ENCODE results near the gene OSTN. TPM values are rescaled to one million over a fixed set of nuclear protein-coding genes. Genes with fewer than 3 reads are reported as not detected.
"Not testable (repeated sequence)": the region's sequence is repeated elsewhere in the genome, so short reads cannot be mapped to it uniquely, and the experiment has no call there.

The OSTN gene
- total RNA-seq, 5 donors from 2014 or later (not counting 1 experiment from before 2014, with no cell fraction given) = not detected

DNA sequence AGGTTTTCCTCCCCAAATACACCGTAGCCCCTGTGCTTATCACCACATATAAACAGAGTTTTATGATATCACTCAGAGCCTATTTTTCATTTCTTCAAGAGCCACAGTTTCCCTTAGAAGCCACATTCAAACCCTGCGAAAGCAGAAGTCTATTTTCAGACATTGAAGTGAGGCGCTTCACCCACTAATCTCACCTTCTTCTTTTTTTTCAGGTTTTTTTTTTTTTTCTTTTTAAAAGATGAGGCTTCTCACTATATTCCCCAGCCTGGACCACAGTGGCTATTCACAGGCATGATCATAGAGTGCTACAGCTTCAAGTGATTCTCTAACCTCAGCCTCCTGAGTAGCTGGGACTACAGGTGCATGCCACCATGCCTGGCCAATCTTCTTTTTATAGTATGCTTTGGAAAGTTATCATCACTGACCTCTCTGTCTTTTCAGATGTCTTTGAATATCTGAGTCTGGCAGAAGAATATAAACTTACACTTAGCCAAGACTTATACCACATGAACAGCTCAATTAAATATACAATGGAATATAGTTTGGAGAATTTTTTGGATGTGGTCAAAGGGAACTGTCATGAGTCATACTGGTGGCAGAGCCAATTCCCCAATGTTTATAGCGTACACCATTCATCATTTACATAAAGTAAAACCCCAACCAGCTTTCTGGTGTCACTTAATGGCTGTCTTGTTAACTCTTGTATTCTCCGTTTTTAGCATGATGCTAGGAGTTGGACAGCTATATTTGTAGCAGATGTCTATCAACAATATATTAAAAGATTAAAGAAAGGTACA, 70.4 kb downstream of the OSTN start:
- Mint-ChIP-seq H3K27ac (no peak overlapping the region), H3K36me3 (no peaks in the 10 kb centered on the region)
- CTCF ChIA-PET = no interaction called here

DNA sequence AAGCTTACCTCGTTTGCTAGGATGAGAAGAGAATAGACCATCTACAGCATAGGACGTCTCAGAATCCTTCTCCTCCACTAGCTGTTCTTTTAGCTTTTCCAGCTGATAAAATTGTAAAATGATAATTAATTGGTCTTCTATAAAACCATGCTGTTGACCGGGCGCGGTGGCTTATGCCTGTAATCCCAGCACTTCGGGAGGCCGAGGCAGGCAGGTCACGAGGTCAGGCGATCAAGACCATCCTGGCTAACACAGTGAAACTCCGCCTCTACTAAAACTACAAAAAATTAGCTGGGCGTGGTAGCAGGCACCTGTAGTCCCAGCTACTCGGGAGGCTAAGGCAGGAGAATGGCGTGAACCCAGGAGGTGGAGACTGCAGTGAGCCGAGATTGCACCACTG, 76.2 kb downstream of the OSTN start:
- H3K9me3 Mint-ChIP-seq; H3K27ac ChIP-seq (ENCODE audit: low read length); H3K4me1 ChIP-seq (ENCODE audit: control insufficient read depth in 1 of 2, extremely low read depth in 1 of 2, insufficient read depth in 2 of 2, low read length in 2 of 2); H3K4me3 Mint-ChIP-seq; H3K9me3 ChIP-seq; H3K36me3 ChIP-seq (ENCODE audit: control insufficient read depth in 2 of 2, extremely low read depth in 1 of 2, insufficient read depth in 1 of 2, low read length in 1 of 2); DNase-seq; H3K27me3 Mint-ChIP-seq; ATAC-seq (replicated peaks in 1 of 4); H3K36me3 Mint-ChIP-seq; H3K4me3 ChIP-seq (ENCODE audit: control insufficient read depth in 1 of 2, extremely low read depth in 1 of 2, low read length in 1 of 2); H3K4me1 Mint-ChIP-seq; H3K27me3 ChIP-seq (replicated peaks in 1 of 2; ENCODE audit: control insufficient read depth in 2 of 2, extremely low read depth in 1 of 2, insufficient read depth in 2 of 2, low read length in 1 of 2); CTCF ChIA-PET; POLR2A ChIA-PET; H3K27ac Mint-ChIP-seq: not testable (repeated sequence)
- 82% methylated on average over 8 of the region's 14 CpGs for WGBS (ENCODE audit: insufficient coverage)

More for the DNA sequence above, 70.4 kb downstream of the OSTN start:
- Mint-ChIP-seq H3K4me1 (no peaks in the 10 kb centered on the region), H3K4me3 (no peak overlapping the region), H3K27me3 (no peaks in the 10 kb centered on the region), H3K9me3 (no peaks in the 10 kb centered on the region)
- Histone ChIP-seq H3K27me3 (replicated peaks in 1 of 2; ENCODE audit: control insufficient read depth in 2 of 2, extremely low read depth in 1 of 2, insufficient read depth in 2 of 2, low read length in 1 of 2) (no peaks in the 10 kb centered on the region), H3K36me3 (ENCODE audit: control insufficient read depth in 2 of 2, extremely low read depth in 1 of 2, insufficient read depth in 1 of 2, low read length in 1 of 2) (no peaks in the 10 kb centered on the region), H3K27ac (ENCODE audit: low read length) (no peak overlapping the region), H3K4me3 (ENCODE audit: control insufficient read depth in 1 of 2, extremely low read depth in 1 of 2, low read length in 1 of 2) (no peak overlapping the region), H3K4me1 (ENCODE audit: control insufficient read depth in 1 of 2, extremely low read depth in 1 of 2, insufficient read depth in 2 of 2, low read length in 2 of 2) (no peaks in the 10 kb centered on the region), H3K9me3 (no peaks in the 10 kb centered on the region)
- DNase-seq (no peak), ATAC-seq (replicated peaks in 1 of 4) (no peak)
- POLR2A ChIA-PET = no interaction called here
- WGBS (ENCODE audit: insufficient coverage) = 57% methylated on average over 2 of the region's 5 CpGs

DNA sequence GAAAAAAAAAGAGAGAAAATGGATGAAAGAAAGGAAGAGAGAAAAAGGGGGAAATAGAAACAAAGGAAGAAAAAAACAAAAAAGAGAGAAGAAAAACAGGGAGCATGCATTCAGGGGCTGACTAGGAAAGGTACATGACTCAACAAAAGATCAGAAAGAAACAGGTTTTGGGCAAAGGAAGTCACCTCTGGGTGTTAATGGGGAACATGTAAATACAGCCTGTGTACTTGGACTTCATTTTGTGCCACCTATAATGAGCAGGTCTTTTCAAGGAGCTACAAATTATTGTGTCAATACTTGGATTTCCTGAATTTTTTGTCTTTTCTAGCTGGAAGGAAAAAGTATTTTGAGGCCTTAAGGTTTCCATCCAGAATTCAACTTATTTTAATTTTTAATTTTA, 76.7 kb downstream of the OSTN start:
- Histone ChIP-seq H3K9me3 (no peaks in the 10 kb centered on the region), H3K27me3 (replicated peaks in 1 of 2; ENCODE audit: control insufficient read depth in 2 of 2, extremely low read depth in 1 of 2, insufficient read depth in 2 of 2, low read length in 1 of 2) (no peaks in the 10 kb centered on the region), H3K4me3 (ENCODE audit: control insufficient read depth in 1 of 2, extremely low read depth in 1 of 2, low read length in 1 of 2) (no peak overlapping the region), H3K27ac (ENCODE audit: low read length) (no peak overlapping the region), H3K36me3 (ENCODE audit: control insufficient read depth in 2 of 2, extremely low read depth in 1 of 2, insufficient read depth in 1 of 2, low read length in 1 of 2) (no peaks in the 10 kb centered on the region), H3K4me1 (ENCODE audit: control insufficient read depth in 1 of 2, extremely low read depth in 1 of 2, insufficient read depth in 2 of 2, low read length in 2 of 2) (no peaks in the 10 kb centered on the region)
- no peaks in the 10 kb centered on the region for H3K36me3 Mint-ChIP-seq
- no peaks in the 10 kb centered on the region for H3K9me3 Mint-ChIP-seq
- no peaks in the 10 kb centered on the region for H3K27me3 Mint-ChIP-seq
- DNase-seq (no peak), ATAC-seq (replicated peaks in 1 of 4) (no peak)
- H3K27ac Mint-ChIP-seq = no peak overlapping the region
- ChIA-PET POLR2A (no interaction called here), CTCF (no interaction called here)
- H3K4me3 Mint-ChIP-seq = no peak overlapping the region
- no peaks in the 10 kb centered on the region for H3K4me1 Mint-ChIP-seq

DNA sequence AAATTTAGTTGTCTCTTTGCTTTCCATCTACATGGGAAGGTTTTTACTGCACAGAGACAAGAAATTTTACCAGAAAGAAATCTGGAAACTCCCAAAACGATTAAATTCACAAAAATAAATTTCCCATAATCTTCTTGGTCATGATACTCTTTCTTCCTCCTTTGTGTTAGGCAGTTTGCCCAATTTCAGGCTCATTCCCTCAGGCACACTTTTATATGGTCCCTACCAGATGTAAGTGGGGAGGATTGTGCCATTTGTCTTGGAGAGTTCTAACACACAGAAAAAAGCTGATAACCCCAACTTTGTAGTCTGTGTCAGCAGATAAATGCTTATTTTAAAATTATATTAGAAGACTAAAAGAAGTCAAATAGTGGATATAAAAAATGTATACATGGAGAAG, 81.1 kb downstream of the OSTN start:
- Mint-ChIP-seq H3K4me1 (no peaks in the 10 kb centered on the region), H3K27me3 (no peaks in the 10 kb centered on the region), H3K9me3 (peaks cover 0 to 1% (median under 1%) of the 10 kb centered on the region in 3 donors), H3K4me3 (no peak overlapping the region), H3K36me3 (no peaks in the 10 kb centered on the region), H3K27ac (no peak overlapping the region)
- H3K4me3 ChIP-seq (ENCODE audit: control insufficient read depth in 1 of 2, extremely low read depth in 1 of 2, low read length in 1 of 2) = no peak overlapping the region
- WGBS (ENCODE audit: insufficient coverage) = no CpG with 5 or more reads among the region's 1 CpG
- DNase-seq (no peak), ATAC-seq (replicated peaks in 1 of 4) (no peak)
- H3K27me3 ChIP-seq (replicated peaks in 1 of 2; ENCODE audit: control insufficient read depth in 2 of 2, extremely low read depth in 1 of 2, insufficient read depth in 2 of 2, low read length in 1 of 2) = no peaks in the 10 kb centered on the region
- POLR2A ChIA-PET = no interaction called here
- no peak overlapping the region for H3K27ac ChIP-seq (ENCODE audit: low read length)
- CTCF ChIA-PET = no interaction called here
- no peaks in the 10 kb centered on the region for H3K9me3 ChIP-seq
- no peaks in the 10 kb centered on the region for H3K36me3 ChIP-seq (ENCODE audit: control insufficient read depth in 2 of 2, extremely low read depth in 1 of 2, insufficient read depth in 1 of 2, low read length in 1 of 2)
- H3K4me1 ChIP-seq (ENCODE audit: control insufficient read depth in 1 of 2, extremely low read depth in 1 of 2, insufficient read depth in 2 of 2, low read length in 2 of 2) = no peaks in the 10 kb centered on the region

DNA sequence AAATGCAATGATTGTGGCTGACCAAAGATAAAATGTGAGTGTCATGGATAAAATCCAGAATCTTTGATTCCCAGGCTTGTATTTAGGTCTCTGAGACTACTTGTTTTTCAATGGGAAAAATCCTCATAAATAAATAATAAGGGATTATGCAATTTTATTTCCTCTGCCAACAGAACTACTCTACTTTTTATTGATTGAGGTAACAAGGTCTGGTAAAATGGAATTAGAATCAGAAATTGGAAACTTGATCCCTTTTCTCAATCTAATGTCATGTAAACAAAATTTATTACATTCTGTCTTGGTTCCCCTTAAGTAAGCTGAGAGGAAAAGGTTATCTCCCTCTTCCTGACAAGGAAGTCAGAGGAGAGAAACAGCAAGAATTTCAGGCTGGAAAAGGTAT, 81.8 kb downstream of the OSTN start:
- H3K4me1 ChIP-seq (ENCODE audit: control insufficient read depth in 1 of 2, extremely low read depth in 1 of 2, insufficient read depth in 2 of 2, low read length in 2 of 2) = no peaks in the 10 kb centered on the region
- CTCF ChIA-PET = interaction anchor here in 1 of 2 donors (0.8 kb wide), 1 partner anchor 64 kb away, joined by 3 read pairs; no protein-coding TSS in a partner anchor
- Mint-ChIP-seq H3K4me1 (no peaks in the 10 kb centered on the region), H3K27me3 (no peaks in the 10 kb centered on the region), H3K27ac (no peak overlapping the region), H3K36me3 (no peaks in the 10 kb centered on the region), H3K4me3 (no peak overlapping the region), H3K9me3 (peaks cover 0 to 3% (median 2%) of the 10 kb centered on the region in 3 donors)
- H3K4me3 ChIP-seq (ENCODE audit: control insufficient read depth in 1 of 2, extremely low read depth in 1 of 2, low read length in 1 of 2) = no peak overlapping the region
- H3K9me3 ChIP-seq = no peaks in the 10 kb centered on the region
- H3K36me3 ChIP-seq (ENCODE audit: control insufficient read depth in 2 of 2, extremely low read depth in 1 of 2, insufficient read depth in 1 of 2, low read length in 1 of 2) = no peaks in the 10 kb centered on the region
- H3K27me3 ChIP-seq (replicated peaks in 1 of 2; ENCODE audit: control insufficient read depth in 2 of 2, extremely low read depth in 1 of 2, insufficient read depth in 2 of 2, low read length in 1 of 2) = no peaks in the 10 kb centered on the region
- POLR2A ChIA-PET = no interaction called here
- DNase-seq (no peak), ATAC-seq (replicated peaks in 1 of 4) (no peak)
- H3K27ac ChIP-seq (ENCODE audit: low read length) = no peak overlapping the region

DNA sequence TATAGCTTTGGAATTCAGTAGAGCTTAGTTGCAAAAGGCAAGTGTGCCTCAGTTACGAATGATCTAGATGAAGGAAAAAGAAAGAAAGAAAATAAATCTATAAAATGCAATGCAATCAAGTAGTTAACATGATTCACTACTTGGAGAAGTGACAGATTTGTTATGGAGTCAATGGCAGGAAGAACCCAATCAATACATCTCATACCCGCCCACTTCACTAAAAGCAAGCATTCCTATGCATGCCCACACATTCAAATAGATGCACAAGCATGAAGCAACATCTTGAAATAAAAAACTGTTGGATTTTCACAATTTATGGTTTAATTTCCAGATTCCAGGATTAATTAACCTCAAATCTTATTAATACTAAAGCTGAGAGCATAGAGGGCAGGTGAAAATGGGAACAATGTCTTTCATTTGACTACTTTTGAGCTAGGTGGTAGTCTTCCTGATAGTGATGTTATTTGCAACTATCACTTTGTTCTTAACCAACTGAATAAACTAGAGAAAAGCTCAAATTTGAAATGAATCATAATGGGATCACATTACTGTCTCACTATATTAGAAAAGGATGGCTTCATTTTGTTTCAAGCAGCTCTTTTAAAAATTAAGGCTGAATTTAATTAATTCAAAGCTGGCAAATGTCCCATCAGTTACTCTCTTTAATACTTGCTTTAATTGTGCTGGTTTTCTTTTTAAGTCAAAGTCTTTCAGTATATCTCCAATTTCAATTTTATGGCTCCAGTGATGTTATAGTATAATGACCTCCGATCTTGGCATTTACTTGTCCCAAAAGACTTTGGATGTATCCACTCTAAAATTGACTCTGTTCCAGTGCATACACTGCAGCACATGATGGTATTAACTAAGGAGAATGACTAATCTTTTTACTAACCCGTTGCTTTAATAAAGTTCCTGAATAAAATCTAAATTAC, 83.5 kb downstream of the OSTN start:
- H3K27me3 Mint-ChIP-seq = no peaks in the 10 kb centered on the region
- no peak for DNase-seq
- no peaks in the 10 kb centered on the region for H3K4me1 Mint-ChIP-seq
- peaks cover 0 to 3% (median 2%) of the 10 kb centered on the region in 3 donors for H3K9me3 Mint-ChIP-seq
- H3K4me3 Mint-ChIP-seq = no peak overlapping the region
- no peaks in the 10 kb centered on the region for H3K36me3 Mint-ChIP-seq
- Histone ChIP-seq H3K27me3 (replicated peaks in 1 of 2; ENCODE audit: control insufficient read depth in 2 of 2, extremely low read depth in 1 of 2, insufficient read depth in 2 of 2, low read length in 1 of 2) (no peaks in the 10 kb centered on the region), H3K9me3 (no peaks in the 10 kb centered on the region), H3K4me1 (ENCODE audit: control insufficient read depth in 1 of 2, extremely low read depth in 1 of 2, insufficient read depth in 2 of 2, low read length in 2 of 2) (no peaks in the 10 kb centered on the region), H3K36me3 (ENCODE audit: control insufficient read depth in 2 of 2, extremely low read depth in 1 of 2, insufficient read depth in 1 of 2, low read length in 1 of 2) (no peaks in the 10 kb centered on the region), H3K27ac (ENCODE audit: low read length) (no peak overlapping the region), H3K4me3 (ENCODE audit: control insufficient read depth in 1 of 2, extremely low read depth in 1 of 2, low read length in 1 of 2) (no peak overlapping the region)
- WGBS (ENCODE audit: insufficient coverage) = no CpG with 5 or more reads among the region's 4 CpGs
- CTCF ChIA-PET = no interaction called here
- no peak overlapping the region for H3K27ac Mint-ChIP-seq
- POLR2A ChIA-PET = no interaction called here
- no peak for ATAC-seq (replicated peaks in 1 of 4)

Data from T-cell (primary cell).